ENCODE results near the gene EDA. TPM values are rescaled to one million over a fixed set of nuclear protein-coding genes. Genes with fewer than 3 reads are reported as not detected.

EDA gene
- total RNA-seq, 4 donors from 2014 or later = 0.51 to 13.5 (median 7.3) TPM

DNA sequence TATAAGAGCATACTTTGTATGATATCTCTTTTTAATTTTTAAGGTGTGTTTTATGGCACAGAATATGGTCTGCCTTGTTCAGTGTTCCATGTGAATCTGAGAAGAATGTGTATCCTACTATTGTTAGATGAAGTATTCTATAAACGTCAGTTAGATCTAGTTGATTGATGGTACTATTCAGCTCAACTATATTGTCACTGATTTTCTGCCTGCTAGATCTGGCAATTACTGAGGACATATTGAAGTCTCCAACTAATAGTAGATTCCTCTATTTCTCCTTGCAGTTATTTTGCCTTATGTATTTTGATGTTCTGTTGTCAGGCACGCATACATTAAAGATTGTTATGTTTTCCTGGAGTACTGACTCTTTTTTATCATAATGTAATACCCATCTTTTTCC, 394.1 kb downstream of the EDA start:
- no peaks in the 10 kb centered on the region for H3K4me1 ChIP-seq
- intact Hi-C loops (cut with DNase I; ENCODE audit: low total_unique reads) = no loop called here
- H3K4me3 ChIP-seq = no peak overlapping the region
- H3K9me3 ChIP-seq = no peaks in the 10 kb centered on the region
- no peak overlapping the region for H3K27ac ChIP-seq
- TF ChIP-seq POLR2A (IDR thresholded peaks at IDR 0.05) (no peak), CTCF (IDR thresholded peaks at IDR 0.05) (no peak)
- H3K27me3 ChIP-seq = no peaks in the 10 kb centered on the region
- DNase-seq = no peak
- H3K36me3 ChIP-seq = no peaks in the 10 kb centered on the region

- Histone ChIP-seq H3K9me3 (no peaks in the 10 kb centered on the region), H3K4me1 (no peaks in the 10 kb centered on the region), H3K27ac (no peak overlapping the region), H3K4me3 (no peak overlapping the region), H3K27me3 (no peaks in the 10 kb centered on the region), H3K36me3 (no peaks in the 10 kb centered on the region)
- DNase-seq = no peak
- intact Hi-C loops (cut with DNase I; ENCODE audit: low total_unique reads) = no loop called here
- TF ChIP-seq CTCF (IDR thresholded peaks at IDR 0.05) (no peak), POLR2A (IDR thresholded peaks at IDR 0.05) (no peak)
Observed at GRCh38 chrX:70012756-70013155, 396.8 kb downstream of the EDA start.

DNA sequence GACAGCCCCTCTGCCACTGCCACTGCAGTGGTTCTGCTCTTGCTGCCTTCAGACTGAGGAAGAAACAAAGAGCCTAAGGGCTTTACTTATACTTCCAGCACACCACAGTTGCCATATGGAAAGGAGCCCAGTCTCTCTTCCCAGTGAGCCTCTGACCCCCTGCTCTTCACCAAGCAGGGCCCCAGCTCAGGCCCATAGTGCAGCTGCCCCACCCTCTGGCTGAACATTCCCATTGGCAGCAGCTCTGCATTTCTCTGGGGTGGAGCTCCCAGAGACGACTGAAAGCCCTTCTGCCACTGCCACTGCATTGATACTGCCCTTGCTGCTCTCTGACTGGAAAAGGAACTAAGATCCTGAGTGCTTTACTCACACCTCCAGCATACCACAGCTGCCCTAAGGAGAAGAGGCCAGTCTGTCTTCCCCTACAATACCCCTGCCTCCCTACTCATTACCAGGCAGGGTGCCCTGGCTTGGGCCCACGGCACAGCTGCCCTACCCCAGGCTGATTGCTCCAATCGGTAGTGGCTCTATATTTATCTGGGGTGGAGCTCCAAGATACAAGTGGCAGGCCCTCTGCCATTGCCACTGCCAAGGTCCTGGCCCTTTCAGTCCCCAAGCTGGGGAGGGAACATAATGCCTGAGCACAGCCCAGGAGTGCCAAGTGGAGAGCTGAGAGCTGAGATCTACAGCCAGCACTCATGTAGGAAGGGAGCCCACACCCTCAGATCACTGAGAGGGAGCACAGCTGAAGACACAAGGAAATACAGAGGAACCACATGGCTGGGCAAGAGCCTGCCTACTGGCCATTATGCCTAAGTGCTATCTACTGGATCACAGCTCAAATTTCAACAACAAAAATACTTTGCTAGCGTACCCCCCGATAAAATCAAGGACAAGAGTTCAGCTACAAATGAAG, 397.8 kb downstream of the EDA start:
- TF ChIP-seq POLR2A (IDR thresholded peaks at IDR 0.05) (no peak), CTCF (IDR thresholded peaks at IDR 0.05) (no peak)
- Histone ChIP-seq H3K4me1 (no peaks in the 10 kb centered on the region), H3K27ac (no peak overlapping the region), H3K4me3 (no peak overlapping the region), H3K27me3 (no peaks in the 10 kb centered on the region), H3K36me3 (no peaks in the 10 kb centered on the region), H3K9me3 (no peaks in the 10 kb centered on the region)
- no peak for DNase-seq
- intact Hi-C loops (cut with DNase I; ENCODE audit: low total_unique reads) = no loop called here

- no peaks in the 10 kb centered on the region for H3K4me1 ChIP-seq
- no peaks in the 10 kb centered on the region for H3K36me3 ChIP-seq
- no peak overlapping the region for H3K27ac ChIP-seq
- no peaks in the 10 kb centered on the region for H3K27me3 ChIP-seq
- H3K4me3 ChIP-seq = no peak overlapping the region
- no peak for DNase-seq
- intact Hi-C loops (cut with DNase I; ENCODE audit: low total_unique reads) = no loop called here
- H3K9me3 ChIP-seq = no peaks in the 10 kb centered on the region
- TF ChIP-seq CTCF (IDR thresholded peaks at IDR 0.05) = no peak
- TF ChIP-seq POLR2A (IDR thresholded peaks at IDR 0.05) = no peak
Observed at GRCh38 chrX:70016513-70016912, 400.6 kb downstream of the EDA start.

GRCh38 chrX:70022616-70023015, 406.7 kb downstream of the EDA start:
- Histone ChIP-seq H3K36me3 (no peaks in the 10 kb centered on the region), H3K27me3 (no peaks in the 10 kb centered on the region)

More at GRCh38 chrX:70022616-70023015, 406.7 kb downstream of the EDA start:
- TF ChIP-seq CTCF (IDR thresholded peaks at IDR 0.05) (no peak), POLR2A (IDR thresholded peaks at IDR 0.05) (no peak)
- intact Hi-C loops (cut with DNase I; ENCODE audit: low total_unique reads) = no loop called here
- no peak for DNase-seq
- Histone ChIP-seq H3K9me3 (no peaks in the 10 kb centered on the region), H3K4me3 (no peak overlapping the region), H3K4me1 (no peaks in the 10 kb centered on the region), H3K27ac (no peak overlapping the region)

All from uterus (tissue), 4 donors.